HepG2 (cell line): Measurements from ENCODE around the gene NAE1.

Source experiments
- DPF2 ChIP-seq: sonication (generic); formaldehyde crosslinking; IDR thresholded peaks from 2 replicates; pipeline ENCODE4 v1.4.0; 2020; ENCODE audit warnings: mild to moderate bottlenecking, low read depth, missing genetic modification reagents, borderline replicate concordance
- GLI4 ChIP-seq: sonication (generic); formaldehyde crosslinking; IDR thresholded peaks from 2 replicates; pipeline ENCODE4 v1.5.1; 2020; ENCODE audit warnings: missing genetic modification reagents, mild to moderate bottlenecking, moderate library complexity, borderline replicate concordance
- LRRFIP1 ChIP-seq: sonication (generic); formaldehyde crosslinking; conservative IDR thresholded peaks from 2 replicates; pipeline ENCODE4 v1.4.0; 2020; ENCODE audit warnings: missing genetic modification reagents
- MYC ChIP-seq: sonication (generic); formaldehyde crosslinking; IDR thresholded peaks from 2 replicates; pipeline ENCODE4 v1.9.0; 2021; ENCODE audit warnings: missing genetic modification reagents, borderline replicate concordance
- NFRKB ChIP-seq: fragments of 450-650 bp; IDR thresholded peaks from 2 replicates; pipeline ENCODE4 v1.6.1; 2017
- POLR2A ChIP-seq, 2 experiments: IDR thresholded peaks; 2 replicates each; pipeline ENCODE4 v1.6.1; 2011; ENCODE audit warnings: low read depth in 2 of 2, low read length in 2 of 2, mild to moderate bottlenecking in 1 of 2, moderate library complexity in 1 of 2; ENCODE audit not compliant: insufficient read depth in 1 of 2
- TF ChIP-seq, protein P1 (sequence below): sonication (generic); formaldehyde crosslinking; IDR thresholded peaks from 2 replicates; pipeline ENCODE4 v1.5.0; 2020; ENCODE audit warnings: mild to moderate bottlenecking, missing genetic modification reagents, moderate library complexity

DNA sequence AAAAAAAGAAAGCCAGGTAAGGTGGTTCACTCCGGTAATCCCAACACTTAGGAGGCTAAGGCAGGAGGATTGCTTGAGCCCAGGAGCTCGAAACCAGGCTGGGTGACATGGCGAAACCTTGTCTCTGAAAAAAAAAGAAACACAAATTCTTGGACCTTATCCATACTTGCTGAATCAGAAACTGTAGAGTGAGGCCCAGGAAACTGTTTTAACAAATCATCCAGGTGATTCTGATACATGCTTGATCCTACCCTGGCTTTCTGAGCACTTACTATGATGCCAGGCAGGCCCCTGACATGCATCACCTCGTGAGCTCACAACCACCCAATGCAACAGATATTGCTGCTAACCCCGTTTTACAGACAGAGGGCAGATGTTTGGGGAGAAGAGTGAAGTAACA is 4.0 kb upstream of the NAE1 start:
- TF ChIP-seq, protein P1, sequence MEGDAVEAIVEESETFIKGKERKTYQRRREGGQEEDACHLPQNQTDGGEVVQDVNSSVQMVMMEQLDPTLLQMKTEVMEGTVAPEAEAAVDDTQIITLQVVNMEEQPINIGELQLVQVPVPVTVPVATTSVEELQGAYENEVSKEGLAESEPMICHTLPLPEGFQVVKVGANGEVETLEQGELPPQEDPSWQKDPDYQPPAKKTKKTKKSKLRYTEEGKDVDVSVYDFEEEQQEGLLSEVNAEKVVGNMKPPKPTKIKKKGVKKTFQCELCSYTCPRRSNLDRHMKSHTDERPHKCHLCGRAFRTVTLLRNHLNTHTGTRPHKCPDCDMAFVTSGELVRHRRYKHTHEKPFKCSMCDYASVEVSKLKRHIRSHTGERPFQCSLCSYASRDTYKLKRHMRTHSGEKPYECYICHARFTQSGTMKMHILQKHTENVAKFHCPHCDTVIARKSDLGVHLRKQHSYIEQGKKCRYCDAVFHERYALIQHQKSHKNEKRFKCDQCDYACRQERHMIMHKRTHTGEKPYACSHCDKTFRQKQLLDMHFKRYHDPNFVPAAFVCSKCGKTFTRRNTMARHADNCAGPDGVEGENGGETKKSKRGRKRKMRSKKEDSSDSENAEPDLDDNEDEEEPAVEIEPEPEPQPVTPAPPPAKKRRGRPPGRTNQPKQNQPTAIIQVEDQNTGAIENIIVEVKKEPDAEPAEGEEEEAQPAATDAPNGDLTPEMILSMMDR (CRISPR knock-in tag) = no peak
- TF ChIP-seq POLR2A (IDR thresholded peaks at IDR 0.05; ENCODE audit: insufficient read depth in 1 of 2, low read depth in 2 of 2, low read length in 2 of 2) (no peak), NFRKB (no peak), MYC (CRISPR knock-in tag) (no peak), GLI4 (CRISPR knock-in tag) (no peak), DPF2 (no peak), LRRFIP1 (no peak)
